WTC11 (cell line): ENCODE data around the gene TYRO3. TPM values are rescaled to one million over a fixed set of nuclear protein-coding genes. Genes with fewer than 3 reads are reported as not detected.
"Not testable (repeated sequence)": the region's sequence is repeated elsewhere in the genome, so short reads cannot be mapped to it uniquely, and the experiment has no call there.

Experiments used
- ATAC-seq: fragments of 200-7000 bp; cut with Tn5 transposase; 2 replicates; pipeline ENCODE4 v1.10.0; 2021; ENCODE audit warnings: mild to moderate bottlenecking, moderate library complexity
- CTCF ChIA-PET: fragments of 300-600 bp; sonication (Branson Sonifier 250); formaldehyde crosslinking; loops from one replicate; lab custom pipeline; 2021; ENCODE audit warnings: antibody characterized with exemption; lab: Charles Lee
- POLR2A ChIA-PET: fragments of 350-600 bp; sonication (Branson Sonifier 250); formaldehyde crosslinking; loops from one replicate; lab custom pipeline; 2021; ENCODE audit warnings: antibody characterized with exemption; lab: Charles Lee
- DNase-seq: peaks from one replicate; pipeline ENCODE4 v3.0.0; 2021; ENCODE audit warnings: low spot score
- H3K27ac Mint-ChIP-seq: 2 replicates; pipeline ENCODE4 v1.8.0; 2021; ENCODE audit warnings: mixed read lengths
- H3K27me3 Mint-ChIP-seq: 2 replicates; pipeline ENCODE4 v1.8.0; 2021; ENCODE audit warnings: low read depth, mild to moderate bottlenecking, moderate library complexity, mixed read lengths
- H3K36me3 Mint-ChIP-seq: 2 replicates; pipeline ENCODE4 v1.8.0; 2021; ENCODE audit warnings: mixed read lengths
- H3K4me1 Mint-ChIP-seq: 2 replicates; pipeline ENCODE4 v1.8.0; 2022; ENCODE audit warnings: mixed read lengths
- H3K4me3 Mint-ChIP-seq: 2 replicates; pipeline ENCODE4 v1.8.0; 2021; ENCODE audit warnings: mild to moderate bottlenecking, moderate library complexity, mixed read lengths
- H3K9me3 Mint-ChIP-seq: 2 replicates; pipeline ENCODE4 v1.8.0; 2021; ENCODE audit warnings: mixed read lengths
- ATF1 ChIP-seq: sonication (generic); formaldehyde crosslinking; IDR thresholded peaks from 2 replicates; pipeline ENCODE4 v1.8.1; 2023; ENCODE audit warnings: mild to moderate bottlenecking, moderate library complexity, missing genetic modification reagents
- CREM ChIP-seq: sonication (generic); formaldehyde crosslinking; IDR thresholded peaks from 2 replicates; pipeline ENCODE4 v1.8.1; 2022; ENCODE audit warnings: mild to moderate bottlenecking, missing genetic modification reagents, moderate library complexity
- ETV6 ChIP-seq: sonication (generic); formaldehyde crosslinking; IDR thresholded peaks from 2 replicates; pipeline ENCODE4 v1.8.1; 2022; ENCODE audit warnings: mild to moderate bottlenecking, missing genetic modification reagents
- FOXJ3 ChIP-seq: sonication (generic); formaldehyde crosslinking; IDR thresholded peaks from 2 replicates; pipeline ENCODE4 v1.9.0; 2021; ENCODE audit warnings: missing genetic modification reagents, mild to moderate bottlenecking, borderline replicate concordance
- FOXK1 ChIP-seq: sonication (generic); formaldehyde crosslinking; IDR thresholded peaks from 2 replicates; pipeline ENCODE4 v1.8.0; 2022; ENCODE audit warnings: mild to moderate bottlenecking, moderate library complexity, missing genetic modification reagents
- KAT7 ChIP-seq: sonication (generic); formaldehyde crosslinking; IDR thresholded peaks from 2 replicates; pipeline ENCODE4 v1.8.1; 2023; ENCODE audit warnings: missing genetic modification reagents, mild to moderate bottlenecking, borderline replicate concordance
- MYBL2 ChIP-seq: sonication (generic); formaldehyde crosslinking; IDR thresholded peaks from 2 replicates; pipeline ENCODE4 v1.8.1; 2023; ENCODE audit warnings: mild to moderate bottlenecking, moderate library complexity, missing genetic modification reagents
- NFATC4 ChIP-seq: fragments of 250-450 bp; sonication (Bioruptor Pico); IDR thresholded peaks from 2 replicates; pipeline ENCODE4 v1.9.0; 2021; ENCODE audit warnings: mild to moderate bottlenecking
- NFE2L1 ChIP-seq: sonication (generic); formaldehyde crosslinking; IDR thresholded peaks from 2 replicates; pipeline ENCODE4 v1.8.1; 2023; ENCODE audit warnings: missing genetic modification reagents
- NFYB ChIP-seq: sonication (generic); formaldehyde crosslinking; conservative IDR thresholded peaks from 2 replicates; pipeline ENCODE4 v1.8.0; 2022; ENCODE audit warnings: low read depth, missing genetic modification reagents
- NR1H2 ChIP-seq: sonication (generic); formaldehyde crosslinking; IDR thresholded peaks from 2 replicates; pipeline ENCODE4 v1.9.0; 2021; ENCODE audit warnings: mild to moderate bottlenecking, moderate library complexity, missing genetic modification reagents
- TEAD1 ChIP-seq: sonication (generic); formaldehyde crosslinking; IDR thresholded peaks from 2 replicates; pipeline ENCODE4 v1.8.0; 2022; ENCODE audit warnings: mild to moderate bottlenecking, missing genetic modification reagents
- ZNF671 ChIP-seq: fragments of 250-450 bp; sonication (Bioruptor Pico); IDR thresholded peaks from 2 replicates; pipeline ENCODE4 v1.8.0; 2021; ENCODE audit warnings: mild to moderate bottlenecking
- total RNA-seq: library from RNA; stranded (reverse); gene quantifications from 3 replicates; pipeline ENCODE4 v1.2.3, GENCODE V29; 2021
- TF ChIP-seq, protein P1 (sequence below): fragments of 250-450 bp; sonication (Bioruptor Pico); conservative IDR thresholded peaks from 2 replicates; pipeline ENCODE4 v1.9.0; 2021; ENCODE audit warnings: mild to moderate bottlenecking
- TF ChIP-seq, protein P2 (sequence below): sonication (generic); formaldehyde crosslinking; IDR thresholded peaks from 2 replicates; pipeline ENCODE4 v1.8.1; 2022; ENCODE audit warnings: missing genetic modification reagents, borderline replicate concordance
- TF ChIP-seq, protein P3 (sequence below): fragments of 250-450 bp; sonication (Bioruptor Pico); IDR thresholded peaks from 2 replicates; pipeline ENCODE4 v1.9.0; 2021; ENCODE audit warnings: mild to moderate bottlenecking, borderline replicate concordance
- TF ChIP-seq, protein P4 (sequence below): sonication (generic); formaldehyde crosslinking; IDR thresholded peaks from 2 replicates; pipeline ENCODE4 v1.8.0; 2022; ENCODE audit warnings: mild to moderate bottlenecking, missing genetic modification reagents
- TF ChIP-seq, protein P5 (sequence below): fragments of 250-450 bp; sonication (Bioruptor Pico); IDR thresholded peaks from 2 replicates; pipeline ENCODE4 v1.9.0; 2021; ENCODE audit warnings: mild to moderate bottlenecking

TYRO3 gene
- total RNA-seq, 1 experiment from 2014 or later, result 87.9 TPM

DNA sequence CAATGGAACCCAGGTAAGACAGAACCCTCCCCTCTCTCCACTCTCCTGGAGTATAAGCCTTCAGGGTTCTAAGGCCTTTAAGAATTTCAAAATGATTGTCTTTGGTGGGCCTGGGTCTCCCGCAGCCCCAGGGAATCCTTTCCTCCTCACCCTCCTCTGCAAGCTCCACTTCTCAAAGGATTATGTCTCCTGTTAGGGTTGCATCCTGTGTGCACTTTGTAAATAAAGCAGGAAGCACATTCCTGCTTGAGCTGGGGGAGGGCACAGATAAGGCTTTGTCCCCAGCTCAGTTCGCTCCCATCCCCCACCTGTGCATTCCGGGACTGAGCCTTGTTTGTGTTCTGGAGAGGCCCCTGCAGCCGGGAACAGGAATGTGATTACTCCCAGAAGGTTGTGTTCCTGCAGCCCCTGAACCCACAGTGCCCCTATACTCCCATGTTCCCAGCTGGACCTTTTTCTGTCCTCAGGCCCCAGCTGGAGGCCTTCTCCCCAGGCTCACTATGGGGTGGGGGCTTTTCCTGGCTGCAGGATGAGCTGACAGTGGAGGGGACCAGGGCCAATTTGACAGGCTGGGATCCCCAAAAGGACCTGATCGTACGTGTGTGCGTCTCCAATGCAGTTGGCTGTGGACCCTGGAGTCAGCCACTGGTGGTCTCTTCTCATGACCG is 9.5 kb downstream of the TYRO3 start (continued):
- TF ChIP-seq, protein P1, sequence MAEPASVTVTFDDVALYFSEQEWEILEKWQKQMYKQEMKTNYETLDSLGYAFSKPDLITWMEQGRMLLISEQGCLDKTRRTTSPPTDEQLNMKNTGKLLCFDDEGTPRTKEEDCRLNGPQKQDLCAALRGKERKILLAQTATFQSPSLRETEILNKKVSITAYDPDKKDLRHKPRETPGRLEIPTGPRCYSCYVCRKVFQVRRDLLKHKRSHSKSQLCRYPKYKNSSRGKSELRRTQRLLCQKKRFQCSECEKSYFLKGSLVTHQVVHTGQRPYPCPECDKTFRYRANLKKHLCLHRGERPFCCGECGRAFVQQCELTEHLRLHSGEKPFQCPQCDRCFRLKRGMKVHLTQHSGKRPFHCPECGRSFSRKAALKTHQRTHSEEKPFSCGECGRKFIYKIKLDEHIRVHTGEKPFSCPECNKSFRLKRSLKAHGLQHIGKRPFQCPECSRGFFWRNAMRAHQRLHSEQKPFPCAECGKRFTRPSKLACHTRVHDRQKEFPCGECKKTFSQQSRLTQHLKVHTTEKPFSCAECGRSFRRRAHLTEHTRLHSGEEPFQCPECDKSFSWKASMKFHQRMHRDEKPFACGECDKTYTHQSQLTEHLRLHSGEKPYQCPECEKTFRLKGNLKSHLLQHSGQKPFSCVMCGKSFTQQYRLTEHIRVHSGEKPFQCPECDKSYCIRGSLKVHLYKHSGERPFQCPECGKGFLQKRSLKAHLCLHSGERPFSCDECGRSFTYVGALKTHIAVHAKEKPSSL (CRISPR knock-in tag), result no peak
- TF ChIP-seq NFYB (CRISPR knock-in tag) (no peak), FOXJ3 (CRISPR knock-in tag) (0 out of 2 replicates have a peak, but pooled peaks have one; percentile 57), NR1H2 (CRISPR knock-in tag) (no peak), TEAD1 (peak; percentile 72; the same call in 1 of the 2 replicates), MYBL2 (CRISPR knock-in tag) (peak; percentile 56; the same call in 1 of the 2 replicates), ZNF671 (no peak), NFE2L1 (CRISPR knock-in tag) (peak; percentile 55; the same call in 1 of the 2 replicates), NFATC4 (CRISPR knock-in tag) (0 out of 2 replicates have a peak, but pooled peaks have one; percentile 25), KAT7 (CRISPR knock-in tag) (no peak), CREM (CRISPR knock-in tag) (0 out of 2 replicates have a peak, but pooled peaks have one; percentile 48), FOXK1 (CRISPR knock-in tag) (peak; percentile 70), ETV6 (CRISPR knock-in tag) (no peak; the same call in 1 of the 2 replicates), ATF1 (CRISPR knock-in tag) (no peak)
- TF ChIP-seq, protein P2, sequence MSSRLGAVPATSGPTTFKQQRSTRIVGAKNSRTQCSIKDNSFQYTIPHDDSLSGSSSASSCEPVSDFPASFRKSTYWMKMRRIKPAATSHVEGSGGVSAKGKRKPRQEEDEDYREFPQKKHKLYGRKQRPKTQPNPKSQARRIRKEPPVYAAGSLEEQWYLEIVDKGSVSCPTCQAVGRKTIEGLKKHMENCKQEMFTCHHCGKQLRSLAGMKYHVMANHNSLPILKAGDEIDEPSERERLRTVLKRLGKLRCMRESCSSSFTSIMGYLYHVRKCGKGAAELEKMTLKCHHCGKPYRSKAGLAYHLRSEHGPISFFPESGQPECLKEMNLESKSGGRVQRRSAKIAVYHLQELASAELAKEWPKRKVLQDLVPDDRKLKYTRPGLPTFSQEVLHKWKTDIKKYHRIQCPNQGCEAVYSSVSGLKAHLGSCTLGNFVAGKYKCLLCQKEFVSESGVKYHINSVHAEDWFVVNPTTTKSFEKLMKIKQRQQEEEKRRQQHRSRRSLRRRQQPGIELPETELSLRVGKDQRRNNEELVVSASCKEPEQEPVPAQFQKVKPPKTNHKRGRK, result peak; percentile 40; the same call in 1 of the 2 replicates
- TF ChIP-seq, protein P3, sequence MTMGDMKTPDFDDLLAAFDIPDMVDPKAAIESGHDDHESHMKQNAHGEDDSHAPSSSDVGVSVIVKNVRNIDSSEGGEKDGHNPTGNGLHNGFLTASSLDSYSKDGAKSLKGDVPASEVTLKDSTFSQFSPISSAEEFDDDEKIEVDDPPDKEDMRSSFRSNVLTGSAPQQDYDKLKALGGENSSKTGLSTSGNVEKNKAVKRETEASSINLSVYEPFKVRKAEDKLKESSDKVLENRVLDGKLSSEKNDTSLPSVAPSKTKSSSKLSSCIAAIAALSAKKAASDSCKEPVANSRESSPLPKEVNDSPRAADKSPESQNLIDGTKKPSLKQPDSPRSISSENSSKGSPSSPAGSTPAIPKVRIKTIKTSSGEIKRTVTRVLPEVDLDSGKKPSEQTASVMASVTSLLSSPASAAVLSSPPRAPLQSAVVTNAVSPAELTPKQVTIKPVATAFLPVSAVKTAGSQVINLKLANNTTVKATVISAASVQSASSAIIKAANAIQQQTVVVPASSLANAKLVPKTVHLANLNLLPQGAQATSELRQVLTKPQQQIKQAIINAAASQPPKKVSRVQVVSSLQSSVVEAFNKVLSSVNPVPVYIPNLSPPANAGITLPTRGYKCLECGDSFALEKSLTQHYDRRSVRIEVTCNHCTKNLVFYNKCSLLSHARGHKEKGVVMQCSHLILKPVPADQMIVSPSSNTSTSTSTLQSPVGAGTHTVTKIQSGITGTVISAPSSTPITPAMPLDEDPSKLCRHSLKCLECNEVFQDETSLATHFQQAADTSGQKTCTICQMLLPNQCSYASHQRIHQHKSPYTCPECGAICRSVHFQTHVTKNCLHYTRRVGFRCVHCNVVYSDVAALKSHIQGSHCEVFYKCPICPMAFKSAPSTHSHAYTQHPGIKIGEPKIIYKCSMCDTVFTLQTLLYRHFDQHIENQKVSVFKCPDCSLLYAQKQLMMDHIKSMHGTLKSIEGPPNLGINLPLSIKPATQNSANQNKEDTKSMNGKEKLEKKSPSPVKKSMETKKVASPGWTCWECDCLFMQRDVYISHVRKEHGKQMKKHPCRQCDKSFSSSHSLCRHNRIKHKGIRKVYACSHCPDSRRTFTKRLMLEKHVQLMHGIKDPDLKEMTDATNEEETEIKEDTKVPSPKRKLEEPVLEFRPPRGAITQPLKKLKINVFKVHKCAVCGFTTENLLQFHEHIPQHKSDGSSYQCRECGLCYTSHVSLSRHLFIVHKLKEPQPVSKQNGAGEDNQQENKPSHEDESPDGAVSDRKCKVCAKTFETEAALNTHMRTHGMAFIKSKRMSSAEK (CRISPR knock-in tag), result peak; percentile 47; the same call in 1 of the 2 replicates
- TF ChIP-seq, protein P4, sequence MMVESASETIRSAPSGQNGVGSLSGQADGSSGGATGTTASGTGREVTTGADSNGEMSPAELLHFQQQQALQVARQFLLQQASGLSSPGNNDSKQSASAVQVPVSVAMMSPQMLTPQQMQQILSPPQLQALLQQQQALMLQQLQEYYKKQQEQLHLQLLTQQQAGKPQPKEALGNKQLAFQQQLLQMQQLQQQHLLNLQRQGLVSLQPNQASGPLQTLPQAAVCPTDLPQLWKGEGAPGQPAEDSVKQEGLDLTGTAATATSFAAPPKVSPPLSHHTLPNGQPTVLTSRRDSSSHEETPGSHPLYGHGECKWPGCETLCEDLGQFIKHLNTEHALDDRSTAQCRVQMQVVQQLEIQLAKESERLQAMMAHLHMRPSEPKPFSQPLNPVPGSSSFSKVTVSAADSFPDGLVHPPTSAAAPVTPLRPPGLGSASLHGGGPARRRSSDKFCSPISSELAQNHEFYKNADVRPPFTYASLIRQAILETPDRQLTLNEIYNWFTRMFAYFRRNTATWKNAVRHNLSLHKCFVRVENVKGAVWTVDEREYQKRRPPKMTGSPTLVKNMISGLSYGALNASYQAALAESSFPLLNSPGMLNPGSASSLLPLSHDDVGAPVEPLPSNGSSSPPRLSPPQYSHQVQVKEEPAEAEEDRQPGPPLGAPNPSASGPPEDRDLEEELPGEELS, result peak; percentile 71; the same call in 1 of the 2 replicates
- TF ChIP-seq, protein P5, sequence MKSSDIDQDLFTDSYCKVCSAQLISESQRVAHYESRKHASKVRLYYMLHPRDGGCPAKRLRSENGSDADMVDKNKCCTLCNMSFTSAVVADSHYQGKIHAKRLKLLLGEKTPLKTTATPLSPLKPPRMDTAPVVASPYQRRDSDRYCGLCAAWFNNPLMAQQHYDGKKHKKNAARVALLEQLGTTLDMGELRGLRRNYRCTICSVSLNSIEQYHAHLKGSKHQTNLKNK (CRISPR knock-in tag), result no peak

DNA sequence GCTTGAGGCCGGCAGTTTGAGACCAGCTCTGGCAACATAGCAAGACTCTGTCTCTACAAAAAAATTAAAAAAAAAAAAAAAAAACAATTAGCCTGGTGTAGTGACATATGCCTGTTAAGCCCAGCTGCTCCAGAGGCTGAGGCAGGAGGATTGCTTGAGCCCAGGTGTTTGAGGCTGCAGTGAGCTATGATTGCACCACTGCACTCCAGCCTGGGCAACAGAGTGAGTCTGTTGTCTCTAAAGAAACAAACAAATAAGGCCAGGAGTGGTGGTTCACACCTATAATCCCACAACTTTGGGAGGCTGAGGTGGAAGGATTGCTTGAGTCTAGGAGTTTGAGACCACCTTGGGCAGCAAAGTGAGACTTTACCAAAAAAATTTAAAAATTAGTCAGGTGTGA is 10.2 kb downstream of the TYRO3 start:
- peak overlapping the region; percentile 92; the same call in 1 of the 2 replicates for H3K27ac Mint-ChIP-seq
- POLR2A ChIA-PET, result interaction anchor here (0.8 to 2.2 kb wide), 8 partner anchors 8 to 123 kb away, joined by 3 to 13 read pairs (median 6); partner anchors contain the start of gene RPAP1
- not testable (repeated sequence) for H3K27me3 Mint-ChIP-seq, DNase-seq, H3K4me3 Mint-ChIP-seq, ATAC-seq, H3K9me3 Mint-ChIP-seq
- peaks cover 54% of the 10 kb centered on the region for H3K4me1 Mint-ChIP-seq
- CTCF ChIA-PET, result interaction anchor here (1.1 to 1.9 kb wide), 8 partner anchors 8 to 243 kb away, joined by 3 to 27 read pairs (median 6); partner anchors contain the start of genes MAPKBP1 and RPAP1
- peaks cover 45% of the 10 kb centered on the region for H3K36me3 Mint-ChIP-seq
